Astrocyte (in vitro differentiated cells and primary cell): ENCODE measurements around the gene PHF10. TPM values are rescaled to one million over a fixed set of nuclear protein-coding genes. Genes with fewer than 3 reads are reported as not detected.

Experiments used
- DNase-seq: peaks from one replicate; pipeline ENCODE4 v3.0.0-alpha.2; 2010; ENCODE audit warnings: low read depth
- FAIRE-seq: peaks from 2 replicates; lab custom pipeline; 2011; peaks lifted over from hg19 to GRCh38; lab: Jason Lieb, UNC
- H2AFZ ChIP-seq: 2 replicates; pipeline ENCODE4 v1.6.0; 2012; ENCODE audit warnings: low read depth, low read length, inconsistent platforms
- H3K27ac ChIP-seq: 2 replicates; pipeline ENCODE4 v1.5.1; 2011; ENCODE audit warnings: low read depth, low read length, inconsistent platforms
- H3K27me3 ChIP-seq: 2 replicates; pipeline ENCODE4 v1.6.0; 2011; ENCODE audit warnings: low read length, inconsistent platforms; ENCODE audit not compliant: insufficient read depth
- H3K36me3 ChIP-seq: 2 replicates; pipeline ENCODE4 v1.5.1; 2011; ENCODE audit warnings: low read length, inconsistent platforms; ENCODE audit not compliant: insufficient read depth
- H3K4me1 ChIP-seq: 2 replicates; pipeline ENCODE4 v1.5.1; 2011; ENCODE audit warnings: low read length, inconsistent platforms; ENCODE audit not compliant: insufficient read depth
- H3K4me2 ChIP-seq: 2 replicates; pipeline ENCODE4 v1.6.0; 2012; ENCODE audit warnings: low read length, inconsistent platforms
- H3K4me3 ChIP-seq: 2 replicates; pipeline ENCODE4 v1.5.1; 2011; ENCODE audit warnings: low read depth, mild to moderate bottlenecking, low read length, inconsistent platforms; ENCODE audit not compliant: insufficient read depth
- H3K79me2 ChIP-seq: 2 replicates; pipeline ENCODE4 v1.6.0; 2012; ENCODE audit warnings: mild to moderate bottlenecking, low read length, inconsistent platforms; ENCODE audit not compliant: insufficient read depth
- H3K9ac ChIP-seq: 2 replicates; pipeline ENCODE4 v1.6.0; 2012; ENCODE audit warnings: mild to moderate bottlenecking, low read length, inconsistent platforms
- H3K9me3 ChIP-seq: 2 replicates; pipeline ENCODE4 v1.5.1; 2012; ENCODE audit warnings: low read depth, mild to moderate bottlenecking, low read length, inconsistent platforms; ENCODE audit not compliant: insufficient read depth
- H4K20me1 ChIP-seq: 2 replicates; pipeline ENCODE4 v1.6.0; 2012; ENCODE audit warnings: low read length, inconsistent platforms; ENCODE audit not compliant: insufficient read depth
- H3K27ac Mint-ChIP-seq: one replicate; pipeline ENCODE4 v1.8.0; 2021; ENCODE audit warnings: mild to moderate bottlenecking, mixed read lengths; ENCODE audit not compliant: unreplicated experiment
- H3K27me3 Mint-ChIP-seq: one replicate; pipeline ENCODE4 v1.8.0; 2021; ENCODE audit warnings: low read depth, mixed read lengths; ENCODE audit not compliant: unreplicated experiment
- H3K36me3 Mint-ChIP-seq: one replicate; pipeline ENCODE4 v1.8.0; 2021; ENCODE audit warnings: low read depth, mixed read lengths; ENCODE audit not compliant: unreplicated experiment
- H3K4me1 Mint-ChIP-seq: one replicate; pipeline ENCODE4 v1.8.0; 2021; ENCODE audit warnings: low read depth, mixed read lengths; ENCODE audit not compliant: unreplicated experiment
- H3K4me3 Mint-ChIP-seq: one replicate; pipeline ENCODE4 v1.8.0; 2021; ENCODE audit warnings: mild to moderate bottlenecking, moderate library complexity, mixed read lengths; ENCODE audit not compliant: unreplicated experiment
- H3K9me3 Mint-ChIP-seq: one replicate; pipeline ENCODE4 v1.8.0; 2021; ENCODE audit warnings: mild to moderate bottlenecking, mixed read lengths; ENCODE audit not compliant: unreplicated experiment
- CTCF ChIP-seq: IDR thresholded peaks from 2 replicates; pipeline ENCODE4 v1.5.1; 2011; ENCODE audit warnings: low read depth, mild to moderate bottlenecking, inconsistent platforms, low read length, moderate library complexity; ENCODE audit not compliant: insufficient read depth
- EZH2 ChIP-seq: IDR thresholded peaks from 2 replicates; pipeline ENCODE4 v1.6.1; 2012; ENCODE audit warnings: mild to moderate bottlenecking, low read length, inconsistent platforms; ENCODE audit not compliant: insufficient read depth
- total RNA-seq: library from RNA; stranded (reverse); gene quantifications from 2 replicates; pipeline ENCODE4 v1.2.1, GENCODE V29; 2021

Gene PHF10
- total RNA-seq, 1 donor from 2014 or later = 30.9 TPM

DNA sequence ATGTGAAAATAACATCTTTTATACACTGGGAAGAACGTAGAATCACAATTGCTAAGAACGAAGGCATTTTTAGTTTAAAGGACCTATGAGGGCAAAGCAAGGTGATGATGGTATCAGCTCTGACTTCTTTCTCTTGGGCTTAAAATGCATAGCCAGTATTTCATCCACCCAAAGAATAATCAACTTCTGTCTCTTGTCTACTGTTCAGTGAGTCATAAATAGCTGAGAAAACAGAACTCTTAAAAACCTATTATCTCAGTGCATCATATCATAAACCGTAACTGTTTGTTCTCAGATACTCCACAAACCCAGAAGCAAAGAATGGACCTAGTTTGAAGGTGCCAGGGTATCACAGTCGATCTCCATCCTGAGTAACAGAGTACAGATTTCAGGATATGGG lies 5.2 kb downstream of the PHF10 start:
- no peaks in the 10 kb centered on the region for H3K27me3 ChIP-seq
- Mint-ChIP-seq H3K9me3 (no peaks in the 10 kb centered on the region), H3K27me3 (no peaks in the 10 kb centered on the region), H3K36me3 (peaks cover 3% of the 10 kb centered on the region), H3K27ac (no peak overlapping the region), H3K4me1 (peaks cover 8% of the 10 kb centered on the region), H3K4me3 (no peak overlapping the region)
- no peak overlapping the region for H3K4me2 ChIP-seq
- peaks cover 7% of the 10 kb centered on the region for H3K36me3 ChIP-seq
- H3K79me2 ChIP-seq = peaks cover 39% of the 10 kb centered on the region
- H3K4me1 ChIP-seq = peaks cover 22% of the 10 kb centered on the region
- FAIRE-seq = no peak
- DNase-seq = peak; percentile 27
- no peaks in the 10 kb centered on the region for H3K9me3 ChIP-seq
- no peak overlapping the region for H3K9ac ChIP-seq
- no peak overlapping the region for H3K27ac ChIP-seq
- H4K20me1 ChIP-seq = peaks cover 28% of the 10 kb centered on the region
- no peak overlapping the region for H3K4me3 ChIP-seq
- H2AFZ ChIP-seq = no peak overlapping the region
- TF ChIP-seq EZH2 (no peak), CTCF (no peak)

DNA sequence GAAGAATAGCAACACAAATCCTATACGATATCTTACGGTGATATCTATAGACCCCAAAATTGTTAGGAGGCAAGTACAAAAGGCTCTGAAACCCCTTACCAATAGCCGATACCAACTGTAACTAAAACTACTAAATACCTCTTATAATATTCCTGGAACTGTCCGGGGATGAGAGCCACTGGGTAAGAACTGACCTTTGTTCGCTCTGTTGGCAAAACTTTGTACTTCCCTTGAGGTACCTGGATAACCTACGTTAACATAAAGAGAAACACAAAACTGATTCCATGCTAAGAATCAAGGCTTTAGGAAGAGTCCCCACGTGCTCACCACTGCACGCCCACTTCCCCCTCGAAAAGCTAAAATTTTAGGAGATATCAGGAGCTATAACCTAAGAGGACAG lies 9.7 kb downstream of the PHF10 start:
- Histone ChIP-seq H3K9me3 (no peaks in the 10 kb centered on the region), H3K4me1 (peaks cover 4% of the 10 kb centered on the region), H3K9ac (no peak overlapping the region), H2AFZ (no peak overlapping the region), H3K79me2 (peaks cover 14% of the 10 kb centered on the region), H3K4me3 (no peak overlapping the region), H3K27me3 (no peaks in the 10 kb centered on the region), H4K20me1 (peaks cover 4% of the 10 kb centered on the region), H3K36me3 (peaks cover 18% of the 10 kb centered on the region), H3K4me2 (no peak overlapping the region), H3K27ac (no peak overlapping the region)
- no peak for FAIRE-seq
- Mint-ChIP-seq H3K4me1 (peaks cover 13% of the 10 kb centered on the region), H3K9me3 (no peaks in the 10 kb centered on the region), H3K36me3 (peaks cover 3% of the 10 kb centered on the region), H3K27ac (no peak overlapping the region), H3K4me3 (no peak overlapping the region), H3K27me3 (no peaks in the 10 kb centered on the region)
- DNase-seq = no peak
- TF ChIP-seq EZH2 = no peak
- no peak for TF ChIP-seq CTCF

DNA sequence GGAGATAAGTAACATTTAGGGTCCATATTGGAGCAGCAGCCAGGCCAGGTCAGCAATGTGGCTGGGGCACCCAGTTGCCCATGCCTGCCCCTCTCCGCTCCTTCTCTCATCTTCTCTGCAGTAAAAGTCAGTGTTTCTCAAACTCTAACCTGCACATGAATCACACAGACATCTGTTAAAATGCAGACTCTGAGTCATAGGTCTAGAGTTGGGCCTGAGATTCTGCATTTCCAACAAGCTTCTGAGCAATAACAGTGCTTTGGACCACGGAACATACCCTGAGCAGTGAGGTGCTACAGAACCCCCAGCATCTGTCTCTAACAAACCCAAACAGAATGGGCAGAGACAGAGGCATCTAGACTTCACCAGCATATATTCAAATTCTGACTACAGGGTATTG lies 10.1 kb downstream of the PHF10 start:
- DNase-seq (no peak), FAIRE-seq (peak; percentile 34)
- Mint-ChIP-seq H3K27me3 (no peaks in the 10 kb centered on the region), H3K9me3 (no peaks in the 10 kb centered on the region), H3K4me1 (peaks cover 11% of the 10 kb centered on the region), H3K27ac (no peak overlapping the region), H3K36me3 (peaks cover 3% of the 10 kb centered on the region), H3K4me3 (no peak overlapping the region)
- Histone ChIP-seq H3K79me2 (peaks cover 14% of the 10 kb centered on the region), H3K4me1 (peaks cover 2% of the 10 kb centered on the region), H4K20me1 (peaks cover 1% of the 10 kb centered on the region), H2AFZ (no peak overlapping the region), H3K27ac (no peak overlapping the region), H3K36me3 (peaks cover 18% of the 10 kb centered on the region), H3K9me3 (no peaks in the 10 kb centered on the region), H3K4me3 (no peak overlapping the region), H3K9ac (no peak overlapping the region), H3K4me2 (no peak overlapping the region), H3K27me3 (no peaks in the 10 kb centered on the region)
- TF ChIP-seq EZH2 (no peak), CTCF (no peak)
